Measurements from ENCODE around the gene ZAR1L. TPM values are rescaled to one million over a fixed set of nuclear protein-coding genes. Genes with fewer than 3 reads are reported as not detected.
A peak's percentile ranks its signal among the peaks of the same experiment; 100 is the strongest.

The ZAR1L gene
- total RNA-seq, 2 experiments from 2014 or later = not detected

DNA sequence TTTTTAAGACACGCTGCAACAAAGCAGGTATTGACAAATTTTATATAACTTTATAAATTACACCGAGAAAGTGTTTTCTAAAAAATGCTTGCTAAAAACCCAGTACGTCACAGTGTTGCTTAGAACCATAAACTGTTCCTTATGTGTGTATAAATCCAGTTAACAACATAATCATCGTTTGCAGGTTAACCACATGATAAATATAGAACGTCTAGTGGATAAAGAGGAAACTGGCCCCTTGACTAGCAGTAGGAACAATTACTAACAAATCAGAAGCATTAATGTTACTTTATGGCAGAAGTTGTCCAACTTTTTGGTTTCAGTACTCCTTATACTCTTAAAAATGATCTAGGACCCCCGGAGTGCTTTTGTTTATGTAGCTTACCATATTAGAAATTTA, 1.3 kb upstream of the ZAR1L start:
- ChIA-PET POLR2A (interaction anchor here (0.9 kb wide), 1 partner anchor 112 kb away, joined by 3 read pairs; the partner anchor contains the start of gene N4BP2L1), CTCF (interaction anchor here (1.1 kb wide), 1 partner anchor 44 kb away, joined by 5 read pairs; no protein-coding TSS in a partner anchor)
- no peaks in the 10 kb centered on the region for H3K9me3 Mint-ChIP-seq
- H3K27ac Mint-ChIP-seq = peak overlapping the region; percentile 100
- H3K27me3 Mint-ChIP-seq = no peaks in the 10 kb centered on the region
- no peak for DNase-seq
- H3K4me1 Mint-ChIP-seq = peaks cover 48% of the 10 kb centered on the region
- H3K36me3 Mint-ChIP-seq (ENCODE audit: low read depth) = peaks cover 33% of the 10 kb centered on the region
- peak overlapping the region; percentile 89 for H3K4me3 Mint-ChIP-seq

DNA sequence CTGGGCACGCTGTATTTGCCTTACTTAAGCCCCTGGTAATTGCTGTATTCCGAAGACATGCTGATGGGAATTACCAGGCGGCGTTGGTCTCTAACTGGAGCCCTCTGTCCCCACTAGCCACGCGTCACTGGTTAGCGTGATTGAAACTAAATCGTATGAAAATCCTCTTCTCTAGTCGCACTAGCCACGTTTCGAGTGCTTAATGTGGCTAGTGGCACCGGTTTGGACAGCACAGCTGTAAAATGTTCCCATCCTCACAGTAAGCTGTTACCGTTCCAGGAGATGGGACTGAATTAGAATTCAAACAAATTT, 821 bp upstream of the ZAR1L start:
- Mint-ChIP-seq H3K4me3 (peak overlapping the region; percentile 89), H3K27ac (peak overlapping the region; percentile 100), H3K4me1 (peaks cover 47% of the 10 kb centered on the region), H3K36me3 (ENCODE audit: low read depth) (peaks cover 29% of the 10 kb centered on the region), H3K9me3 (no peaks in the 10 kb centered on the region), H3K27me3 (no peaks in the 10 kb centered on the region)
- DNase-seq = no peak
- ChIA-PET CTCF (interaction anchor here (1.1 to 2.3 kb wide), 4 partner anchors 28 to 406 kb away, joined by 3 to 11 read pairs (median 4); no protein-coding TSS in a partner anchor), POLR2A (interaction anchor here (0.9 kb wide), 1 partner anchor 112 kb away, joined by 3 read pairs; the partner anchor contains the start of gene N4BP2L1)

DNA sequence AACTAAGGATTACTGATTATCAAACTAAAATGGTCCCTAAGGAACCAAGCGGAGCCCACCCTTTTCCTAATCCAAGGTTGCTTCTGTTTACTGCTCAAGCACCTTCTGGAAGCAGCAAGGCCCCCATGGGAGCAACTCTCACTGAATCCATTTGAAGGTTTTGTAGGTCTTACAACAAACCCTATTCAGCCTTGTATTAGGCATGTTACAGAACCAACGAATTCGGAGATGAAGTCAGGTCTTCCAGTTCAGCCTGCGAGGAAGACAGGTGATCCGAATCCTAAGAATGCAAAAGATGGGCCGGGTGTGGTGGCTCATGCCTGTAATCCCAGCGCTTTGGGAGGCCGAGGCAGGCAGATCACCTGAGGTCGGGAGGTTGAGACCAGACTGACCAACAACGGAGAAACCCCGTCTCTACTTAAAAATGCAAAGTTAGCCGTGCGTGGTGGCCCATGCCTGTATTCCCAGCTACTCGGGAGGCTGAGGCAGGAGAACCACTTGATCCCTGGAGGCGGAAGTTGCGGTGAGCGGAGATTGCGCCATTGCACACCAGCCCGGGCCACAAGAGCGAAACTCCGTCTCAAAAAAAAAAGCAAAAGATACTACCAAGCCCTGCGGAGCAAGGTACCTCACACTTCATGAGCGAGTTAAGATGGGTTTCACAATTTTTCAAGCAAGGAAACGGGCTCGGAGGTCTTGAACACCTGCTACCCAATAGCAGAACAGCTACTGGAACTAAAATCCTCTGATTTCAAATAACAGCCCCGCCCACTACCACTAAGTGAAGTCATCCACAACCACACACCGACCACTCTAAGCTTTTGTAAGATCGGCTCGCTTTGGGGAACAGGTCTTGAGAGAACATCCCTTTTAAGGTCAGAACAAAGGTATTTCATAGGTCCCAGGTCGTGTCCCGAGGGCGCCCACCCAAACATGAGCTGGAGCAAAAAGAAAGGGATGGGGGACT, 609 bp downstream of the ZAR1L start:
- Mint-ChIP-seq H3K4me3 (peak overlapping the region; percentile 89), H3K27ac (peak overlapping the region; percentile 100), H3K36me3 (ENCODE audit: low read depth) (peaks cover 18% of the 10 kb centered on the region), H3K9me3 (no peaks in the 10 kb centered on the region), H3K4me1 (peaks cover 43% of the 10 kb centered on the region), H3K27me3 (no peaks in the 10 kb centered on the region)
- ChIA-PET CTCF (interaction anchor here (0.5 to 2.3 kb wide), 10 partner anchors 8 to 405 kb away, joined by 3 to 11 read pairs (median 3); no protein-coding TSS in a partner anchor), POLR2A (interaction anchor here (0.6 to 1.0 kb wide), 4 partner anchors 45 to 126 kb away, joined by 3 read pairs; no protein-coding TSS in a partner anchor)
- DNase-seq = peak; percentile 69

DNA sequence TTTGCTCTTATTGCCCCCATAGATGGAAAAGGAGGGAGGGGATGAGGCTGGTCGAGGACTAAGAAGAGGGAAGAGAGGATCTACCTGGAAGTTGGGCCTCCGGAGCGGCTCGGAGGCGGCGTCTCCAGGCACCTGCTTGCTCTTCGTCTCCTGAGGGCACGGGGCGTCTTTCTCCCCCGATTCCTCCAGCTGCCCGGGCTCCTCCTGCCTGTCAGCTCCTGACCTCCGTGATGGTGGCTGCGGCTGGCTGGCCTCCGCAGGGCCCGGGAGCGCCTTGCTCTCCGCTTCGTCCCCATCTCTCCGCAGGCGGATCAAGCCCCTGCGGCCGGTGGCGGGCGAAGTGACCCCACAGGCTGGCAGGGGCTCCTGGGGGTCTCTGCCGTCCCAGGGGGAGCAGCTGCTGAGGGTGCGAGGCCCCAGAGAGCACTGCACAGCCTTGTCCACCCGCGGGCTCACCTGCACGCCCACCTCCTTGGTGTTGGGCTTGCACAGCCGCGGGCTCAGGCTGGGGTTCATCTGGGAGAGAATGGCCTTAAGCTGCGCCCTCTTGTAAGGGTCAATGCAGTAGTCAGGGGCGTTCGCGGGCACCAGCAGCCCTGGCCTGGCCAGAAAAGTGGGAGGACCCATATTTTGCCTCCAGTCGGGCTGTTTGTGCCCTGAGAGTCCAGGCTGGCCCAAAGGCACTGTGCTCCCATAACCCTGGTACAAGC, 3.8 kb downstream of the ZAR1L start:
- DNase-seq = no peak
- H3K9me3 Mint-ChIP-seq = no peaks in the 10 kb centered on the region
- H3K36me3 Mint-ChIP-seq (ENCODE audit: low read depth) = no peaks in the 10 kb centered on the region
- H3K4me3 Mint-ChIP-seq = no peak overlapping the region
- no peak overlapping the region for H3K27ac Mint-ChIP-seq
- POLR2A ChIA-PET = no interaction called here
- CTCF ChIA-PET = interaction anchor here (1.2 kb wide), 1 partner anchor 9 kb away, joined by 4 read pairs; no protein-coding TSS in a partner anchor
- no peaks in the 10 kb centered on the region for H3K27me3 Mint-ChIP-seq
- H3K4me1 Mint-ChIP-seq = peaks cover 33% of the 10 kb centered on the region

DNA sequence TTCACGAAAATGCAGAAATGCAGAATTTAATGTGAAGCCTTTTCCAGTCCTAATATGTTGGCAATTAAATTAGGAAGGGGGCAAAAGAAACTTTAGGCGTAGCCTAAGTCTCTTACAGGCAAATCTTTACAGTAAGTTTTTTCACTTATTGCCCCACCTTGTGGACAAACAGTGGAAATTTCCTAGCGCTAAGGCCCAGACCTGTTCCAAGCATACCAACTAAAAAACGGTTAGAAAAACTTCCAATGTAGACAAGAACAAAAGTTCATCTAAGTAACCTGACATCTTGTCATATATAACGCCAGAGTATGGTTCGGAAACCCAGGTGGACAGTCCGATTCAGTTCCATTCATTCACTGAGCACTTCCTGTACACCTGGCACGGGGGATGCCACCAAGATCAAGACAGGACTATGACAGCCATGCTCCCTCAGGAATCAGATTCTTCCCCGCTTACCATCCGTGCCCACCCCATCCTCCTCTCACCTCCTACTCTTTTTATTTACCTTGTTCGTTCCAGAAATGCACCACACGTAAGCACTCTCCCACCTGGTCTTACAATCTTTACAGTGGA, 4.9 kb downstream of the ZAR1L start:
- H3K36me3 Mint-ChIP-seq (ENCODE audit: low read depth) = no peaks in the 10 kb centered on the region
- CTCF ChIA-PET = no interaction called here

DNA sequence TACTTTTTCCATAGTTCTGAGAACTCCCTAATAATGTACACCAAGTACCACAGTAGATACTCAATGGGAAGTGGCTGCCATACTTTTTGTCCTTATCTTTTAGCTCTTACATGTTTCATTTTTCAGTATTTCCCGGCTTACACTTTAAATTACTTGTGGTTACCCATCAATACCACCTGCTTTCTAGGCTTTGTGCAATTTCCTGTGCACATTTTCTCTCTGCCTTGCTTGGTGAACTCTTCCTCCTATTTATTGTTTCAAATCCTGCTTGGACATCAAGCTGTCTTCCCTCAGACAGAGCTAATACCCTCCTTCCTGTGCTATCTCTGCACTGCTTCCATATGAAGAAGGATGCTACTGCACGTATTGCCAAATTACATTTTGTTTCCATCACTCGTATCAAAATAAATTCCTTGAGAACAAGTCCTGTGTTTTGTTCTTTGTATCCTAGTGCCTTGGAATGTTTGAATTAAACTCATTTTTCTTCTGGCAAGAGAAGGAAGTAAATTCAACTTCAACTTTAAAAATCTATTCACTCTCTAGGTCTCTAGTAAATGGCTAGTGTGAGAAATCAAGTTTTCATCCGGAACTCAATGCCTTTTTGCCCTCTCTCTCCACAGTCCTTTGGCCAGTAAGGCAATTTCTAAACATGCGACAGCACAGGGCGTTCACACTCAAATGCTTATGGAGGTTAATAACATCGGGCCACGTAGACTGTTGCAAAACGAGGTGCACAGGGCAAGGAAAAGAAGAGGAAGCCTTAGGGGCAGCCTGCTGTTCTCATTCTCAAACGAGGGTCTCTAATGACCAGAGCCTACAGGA, 5.6 kb downstream of the ZAR1L start:
- Mint-ChIP-seq H3K4me3 (no peak overlapping the region), H3K36me3 (ENCODE audit: low read depth) (no peaks in the 10 kb centered on the region), H3K27me3 (peaks cover 4% of the 10 kb centered on the region), H3K9me3 (no peaks in the 10 kb centered on the region), H3K4me1 (peaks cover 25% of the 10 kb centered on the region), H3K27ac (peak overlapping the region; percentile 11)
- DNase-seq = no peak
- CTCF ChIA-PET = no interaction called here
- POLR2A ChIA-PET = no interaction called here

More for the DNA sequence above, 4.9 kb downstream of the ZAR1L start:
- H3K27ac Mint-ChIP-seq = no peak overlapping the region
- POLR2A ChIA-PET = no interaction called here
- H3K4me3 Mint-ChIP-seq = no peak overlapping the region
- peaks cover 4% of the 10 kb centered on the region for H3K27me3 Mint-ChIP-seq
- no peaks in the 10 kb centered on the region for H3K9me3 Mint-ChIP-seq
- peak; percentile 46 for DNase-seq
- peaks cover 30% of the 10 kb centered on the region for H3K4me1 Mint-ChIP-seq

DNA sequence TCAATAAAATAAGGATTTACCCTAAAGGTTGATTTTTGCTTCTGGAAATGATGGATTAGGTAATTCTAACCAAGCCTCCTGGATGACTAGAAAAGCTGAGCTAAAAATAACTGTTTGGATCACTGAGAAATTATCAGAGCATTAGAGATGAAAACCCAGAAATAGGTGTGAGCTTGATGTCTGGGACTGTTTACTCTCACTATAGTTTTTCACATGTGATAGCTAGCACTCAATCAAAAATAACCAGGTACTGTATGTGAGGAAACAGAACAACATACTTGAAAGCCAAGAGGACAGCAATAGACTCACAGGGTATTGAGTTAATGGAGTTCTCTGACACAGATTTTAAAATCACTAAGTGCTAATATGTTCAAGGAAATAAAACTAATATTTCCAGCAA, 9.5 kb downstream of the ZAR1L start:
- Mint-ChIP-seq H3K36me3 (ENCODE audit: low read depth) (no peaks in the 10 kb centered on the region), H3K4me1 (peaks cover 18% of the 10 kb centered on the region), H3K27me3 (peaks cover 4% of the 10 kb centered on the region), H3K27ac (no peak overlapping the region), H3K9me3 (no peaks in the 10 kb centered on the region), H3K4me3 (no peak overlapping the region)
- POLR2A ChIA-PET = no interaction called here
- CTCF ChIA-PET = no interaction called here
- no peak for DNase-seq

DNA sequence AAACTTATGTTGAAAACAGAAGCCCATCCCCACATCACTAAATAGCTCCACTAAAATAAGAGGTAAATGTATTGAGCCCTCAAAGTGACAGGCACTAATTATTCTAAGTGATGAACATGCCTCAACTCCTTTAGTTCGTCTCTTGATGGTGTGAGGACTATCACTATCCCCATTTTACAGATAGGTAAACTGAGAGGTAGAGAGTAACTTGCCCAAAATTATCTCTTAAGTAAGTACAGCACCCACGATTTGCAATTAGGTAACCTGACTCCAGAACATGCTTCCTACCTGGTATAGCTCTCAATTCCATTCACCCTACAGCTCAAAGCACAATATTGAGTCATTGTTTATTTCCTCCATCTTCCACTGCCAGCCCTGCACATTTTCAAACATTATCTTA, 12.7 kb downstream of the ZAR1L start:
- ChIA-PET POLR2A (no interaction called here), CTCF (interaction anchor here (1.4 to 2.3 kb wide), 3 partner anchors 9 to 393 kb away, joined by 3 to 7 read pairs (median 4); partner anchors contain the start of genes BRCA2 and ZAR1L)
- Mint-ChIP-seq H3K4me3 (no peak overlapping the region), H3K27ac (no peak overlapping the region), H3K9me3 (no peaks in the 10 kb centered on the region), H3K4me1 (peaks cover 3% of the 10 kb centered on the region), H3K27me3 (peaks cover 15% of the 10 kb centered on the region), H3K36me3 (ENCODE audit: low read depth) (no peaks in the 10 kb centered on the region)
- DNase-seq = no peak

DNA sequence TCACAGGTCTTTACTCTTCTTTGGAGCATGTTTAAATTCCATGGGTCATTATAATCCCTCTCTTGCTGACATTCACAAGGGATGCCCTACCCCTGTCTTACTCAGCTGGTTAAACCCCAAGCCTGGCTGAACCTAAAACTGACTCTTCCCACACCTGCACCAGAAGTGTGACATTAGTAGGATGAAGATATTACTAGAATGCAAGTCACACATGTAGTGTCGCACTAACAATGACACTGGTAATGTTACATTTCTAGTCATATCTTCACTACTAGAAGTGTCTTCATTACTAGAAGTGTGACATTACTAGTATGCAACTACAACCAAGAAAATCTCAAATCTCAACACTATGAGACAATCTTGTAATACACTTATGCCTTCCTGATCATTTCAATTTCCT, 14.2 kb downstream of the ZAR1L start:
- Mint-ChIP-seq H3K4me1 (peaks cover 12% of the 10 kb centered on the region), H3K4me3 (no peak overlapping the region), H3K9me3 (no peaks in the 10 kb centered on the region), H3K27ac (no peak overlapping the region), H3K36me3 (ENCODE audit: low read depth) (no peaks in the 10 kb centered on the region), H3K27me3 (peaks cover 18% of the 10 kb centered on the region)
- DNase-seq = no peak
- ChIA-PET POLR2A (interaction anchor here (0.6 kb wide), 1 partner anchor 85 kb away, joined by 3 read pairs; no protein-coding TSS in a partner anchor), CTCF (no interaction called here)

DNA sequence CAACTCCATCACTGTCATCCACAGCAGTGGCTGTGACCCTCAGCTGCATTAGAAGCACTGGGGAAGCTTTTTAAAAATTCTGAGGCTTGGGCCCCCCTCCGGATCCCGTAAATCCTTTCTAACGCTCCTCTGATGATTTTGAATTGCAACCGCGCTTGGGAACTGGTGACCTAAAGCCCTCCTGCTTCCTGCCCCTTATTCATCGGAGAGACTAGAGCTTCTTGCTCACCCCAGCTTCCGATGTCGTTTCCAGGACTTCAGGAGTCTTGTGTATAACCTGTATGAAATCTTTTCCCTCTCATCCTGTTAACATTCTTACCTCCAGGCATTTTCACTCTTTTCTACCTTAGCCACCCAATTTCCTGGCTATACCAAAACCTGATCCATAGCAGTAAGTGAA, 14.8 kb downstream of the ZAR1L start:
- Mint-ChIP-seq H3K27me3 (peaks cover 17% of the 10 kb centered on the region), H3K27ac (no peak overlapping the region), H3K9me3 (no peaks in the 10 kb centered on the region), H3K36me3 (ENCODE audit: low read depth) (no peaks in the 10 kb centered on the region), H3K4me1 (peaks cover 12% of the 10 kb centered on the region), H3K4me3 (no peak overlapping the region)
- no peak for DNase-seq
- CTCF ChIA-PET = interaction anchor here (1.5 kb wide), 1 partner anchor 12 kb away, joined by 5 read pairs; no protein-coding TSS in a partner anchor
- POLR2A ChIA-PET = interaction anchor here (0.6 kb wide), 3 partner anchors 32 to 376 kb away, joined by 3 read pairs; no protein-coding TSS in a partner anchor

DNA sequence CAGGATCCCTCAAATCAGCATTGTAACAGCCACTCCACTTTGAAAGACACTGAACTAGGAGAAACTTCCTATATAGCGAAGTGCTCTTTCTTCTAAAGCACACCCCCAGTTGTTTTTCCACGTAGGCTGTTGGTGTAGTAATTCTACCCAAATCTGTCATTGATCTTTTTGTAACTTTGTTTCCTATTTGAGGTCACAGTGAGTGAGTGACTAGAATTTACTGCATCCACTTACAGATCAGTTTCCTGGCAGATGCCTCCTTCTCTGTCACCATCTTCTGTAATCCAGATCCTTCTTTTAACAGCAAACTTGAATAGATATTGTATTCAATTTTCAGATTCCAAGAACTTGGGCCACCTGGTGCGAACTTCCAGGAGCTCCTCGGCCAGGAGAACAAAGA, 15.3 kb downstream of the ZAR1L start:
- Mint-ChIP-seq H3K4me3 (no peak overlapping the region), H3K4me1 (peaks cover 12% of the 10 kb centered on the region), H3K27ac (no peak overlapping the region), H3K27me3 (peaks cover 17% of the 10 kb centered on the region), H3K9me3 (no peaks in the 10 kb centered on the region), H3K36me3 (ENCODE audit: low read depth) (no peaks in the 10 kb centered on the region)
- DNase-seq = no peak
- CTCF ChIA-PET = interaction anchor here (1.5 kb wide), 1 partner anchor 11 kb away, joined by 5 read pairs; no protein-coding TSS in a partner anchor
- POLR2A ChIA-PET = interaction anchor here (0.6 kb wide), 2 partner anchors 32 to 375 kb away, joined by 3 read pairs; no protein-coding TSS in a partner anchor

DNA sequence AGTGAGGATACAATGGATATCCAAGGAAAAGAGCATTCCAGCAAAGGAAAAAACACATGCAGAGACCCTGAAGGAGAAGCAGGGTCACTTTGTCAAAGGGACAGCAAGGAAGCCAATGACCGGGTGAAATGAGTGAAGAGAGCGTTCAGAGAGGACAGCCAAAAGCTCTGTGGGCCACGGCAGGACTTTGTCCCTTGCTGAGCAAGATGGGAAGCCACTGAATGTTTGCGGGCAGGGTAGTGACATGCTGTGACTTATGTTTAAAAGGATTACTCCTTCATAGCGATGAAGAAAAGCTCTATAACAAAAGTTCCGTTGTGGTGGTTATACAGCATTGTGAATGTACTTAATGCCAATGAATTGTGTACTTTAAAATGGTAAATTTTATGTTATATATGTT, 16.5 kb downstream of the ZAR1L start:
- H3K4me3 Mint-ChIP-seq = no peak overlapping the region
- no peak overlapping the region for H3K27ac Mint-ChIP-seq
- peaks cover 12% of the 10 kb centered on the region for H3K4me1 Mint-ChIP-seq
- ChIA-PET CTCF (no interaction called here), POLR2A (no interaction called here)
- peaks cover 17% of the 10 kb centered on the region for H3K27me3 Mint-ChIP-seq
- no peaks in the 10 kb centered on the region for H3K9me3 Mint-ChIP-seq
- no peak for DNase-seq
- no peaks in the 10 kb centered on the region for H3K36me3 Mint-ChIP-seq (ENCODE audit: low read depth)

All from activated CD4-positive, alpha-beta T cell treated with anti-CD3 and anti-CD28 coated beads, Interleukin-2, amount 10 ng/mL, durations not matched to agents 7 days and 5 days (primary cell).